Activated T-helper 1 cell treated with anti-CD3 and anti-CD28 coated beads, Interleukin-2, amount 50 U/mL, for 16 hours (primary cell): ENCODE measurements around the gene RPL27A.
A peak's percentile ranks its signal among the peaks of the same experiment; 100 is the strongest.

ENCODE experiments used
- DNase-seq, 2 donors: peaks; one replicate each; pipeline ENCODE4 v3.0.0-alpha.2; 2020; ENCODE audit warnings: low read depth in 1 of 2, low spot score in 1 of 2

Gene RPL27A

GRCh38 chr11:8672346-8672745 is 10.2 kb upstream of the RPL27A start:
- DNase-seq: no peak

- DNase-seq: no peak
These were observed 7.7 kb upstream of the RPL27A start for GRCh38 chr11:8674859-8675258.

- DNase-seq: no peak
These were observed 6.1 kb upstream of the RPL27A start for GRCh38 chr11:8676458-8676857.

- no peak for DNase-seq
These were observed 3.6 kb upstream of the RPL27A start for GRCh38 chr11:8679006-8679405.

- no peak for DNase-seq
These were observed 722 bp upstream of the RPL27A start for GRCh38 chr11:8681837-8682302.

GRCh38 chr11:8683115-8683807 is 669 bp downstream of the RPL27A start:
- DNase-seq: no peak

GRCh38 chr11:8684600-8685290 is 2.2 kb downstream of the RPL27A start:
- DNase-seq: no peak

GRCh38 chr11:8685306-8685705 is 2.7 kb downstream of the RPL27A start:
- DNase-seq: no peak

GRCh38 chr11:8685820-8686219 is 3.2 kb downstream of the RPL27A start:
- DNase-seq: no peak

- DNase-seq: no peak
These were observed 3.7 kb downstream of the RPL27A start for GRCh38 chr11:8686325-8686724.

- DNase-seq: peak; percentile 64 to 80
These were observed 6.1 kb downstream of the RPL27A start for GRCh38 chr11:8688414-8689362.

GRCh38 chr11:8689726-8690255 is 7.2 kb downstream of the RPL27A start:
- DNase-seq: no peak

- DNase-seq: no peak
These were observed 8.1 kb downstream of the RPL27A start for GRCh38 chr11:8690374-8691342.

GRCh38 chr11:8691601-8692000 is 9.0 kb downstream of the RPL27A start:
- DNase-seq: no peak

GRCh38 chr11:8692417-8692816 is 9.8 kb downstream of the RPL27A start:
- no peak for DNase-seq

- no peak for DNase-seq
These were observed 10.5 kb downstream of the RPL27A start for GRCh38 chr11:8693010-8693551.

GRCh38 chr11:8693555-8693954 is 11.0 kb downstream of the RPL27A start:
- no peak for DNase-seq

- DNase-seq: no peak
These were observed 11.5 kb downstream of the RPL27A start for GRCh38 chr11:8694137-8694536.

- DNase-seq: no peak
These were observed 14.5 kb downstream of the RPL27A start for GRCh38 chr11:8697054-8697453.

GRCh38 chr11:8698379-8698851 is 15.8 kb downstream of the RPL27A start:
- DNase-seq: no peak
